Heart left ventricle (tissue), 16 donors: Measurements from ENCODE around the gene TASP1. TPM values are rescaled to one million over a fixed set of nuclear protein-coding genes. Genes with fewer than 3 reads are reported as not detected.

Source experiments
- ATAC-seq, 4 donors: fragments of 200-7000 bp; cut with Tn5 transposase; one replicate each; pipeline ENCODE4 v1.9.1; 2020 to 2022; ENCODE audit warnings: moderate library complexity in 4 of 4, mild to moderate bottlenecking in 3 of 4, moderate number of reproducible peaks in 1 of 4
- DNase-seq, 5 donors: peaks; one replicate each; pipeline ENCODE4 v3.0.0-alpha.2; 2020
- H3K27ac ChIP-seq, 12 donors: fragments of 200-600 bp; sonication (generic) in 4 of 12; one replicate each; pipeline versions ENCODE4 v1.5.0 to v1.8.0; 2016 to 2022; ENCODE audit warnings: mild to moderate bottlenecking in 2 of 12
- H3K27me3 ChIP-seq, 9 donors: fragments of 200-600 bp; sonication (generic) in 2 of 9; one replicate each; pipeline versions ENCODE4 v1.5.1 to v1.8.0; 2016 to 2022; ENCODE audit warnings: mild to moderate bottlenecking in 3 of 9
- H3K36me3 ChIP-seq, 9 donors: fragments of 200-600 bp; sonication (generic) in 2 of 9; one replicate each; pipeline versions ENCODE4 v1.5.0 to v1.8.0; 2018 to 2022; ENCODE audit warnings: mild to moderate bottlenecking in 2 of 9
- H3K4me1 ChIP-seq, 12 donors: fragments of 200-600 bp; sonication (generic) in 4 of 12; one replicate each; pipeline versions ENCODE4 v1.5.0 to v1.8.0; 2016 to 2022; ENCODE audit warnings: mild to moderate bottlenecking in 3 of 12
- H3K4me3 ChIP-seq, 12 donors: fragments of 200-600 bp; sonication (generic) in 4 of 12; one replicate each; pipeline versions ENCODE4 v1.5.0 to v1.8.0; 2017 to 2022; ENCODE audit warnings: mild to moderate bottlenecking in 9 of 12, moderate library complexity in 4 of 12
- H3K9me3 ChIP-seq, 12 donors: fragments of 200-600 bp; sonication (generic) in 4 of 12; one replicate each; pipeline versions ENCODE4 v1.5.0 to v1.8.0; 2016 to 2022; ENCODE audit warnings: mild to moderate bottlenecking in 1 of 12
- CTCF ChIP-seq, 12 donors: fragments of 200-600 bp; sonication (generic) in 4 of 12; IDR thresholded peaks; one replicate each; pipeline versions ENCODE4 v1.5.0 to v1.8.0; 2018 to 2022; ENCODE audit warnings: antibody characterized with exemption in 12 of 12, mild to moderate bottlenecking in 5 of 12
- POLR2A ChIP-seq, 2 donors: fragments of 450-650 bp; IDR thresholded peaks; one replicate each; pipeline ENCODE4 v1.6.1; 2017; ENCODE audit warnings: antibody characterized with exemption in 2 of 2, mild to moderate bottlenecking in 2 of 2, moderate library complexity in 2 of 2
- WGBS, 4 donors: extraction: QIAGEN DNeasy Blood & Tissue Kit in 2 of 4; methylation state at CpG; one replicate each; pipeline versions ENCODE4 v1.1.5 to v1.1.7; 2013 to 2018; 5-methylcytosine and 5-hydroxymethylcytosine counted together
- intact Hi-C, 10 donors: fragments of 100-400 bp; cut with DNase I; formaldehyde crosslinking; loops; one replicate each; pipeline versions ENCODE4 v1.11.1 to v1.14.2; 2022
- polyA plus RNA-seq, 2 donors: library from polyadenylated mRNA; stranded (reverse); fragments of 200-250 nt; gene quantifications; one replicate each; pipeline ENCODE4 v1.2.3, GENCODE V29; 2013
- total RNA-seq, 9 donors: library from RNA; depleted of rRNA in 2 of 9; stranded (reverse); fragments of >200 nt in 2 of 9; fragmentation: NEBNext Ultra II Directional in 3 of 9; extraction: Animal tissue kit (Norgen Biotek cat#: 25700) in 3 of 9; gene quantifications; one replicate each; pipeline versions ENCODE4 v1.1.0 to v1.2.4, GENCODE V29; 2016 to 2023
- donor health status: ischemic (EF 13 %, LVEDD 7.1; RV severe dilation, severe dysfunction).
- donor health status: healthy with polysubstance abuse.
- donor health status: DM: no; HTN: yes; CAD: no.
- donor health status: DM: no; HTN: no; CAD: no.
- donor health status: ischemic (EF 25% LVEDD 6.9; RV normal size, moderate dysfunction).
- donor health status: ischemic (EF 25% LVEDD 5.7; RV mildly dilated, moderate dysfunction).
- donor health status: healthy.
- donor health status: DM: yes; HTN: yes; CAD: no.
- donor health status: ischemic (EF 35%, LVEDD 5.7; RV mildly dilated, moderate dysfunction).
- donor health status: nonischemic (EF 11% LVEDD 7.7; RV severe dilation, severe dysfunction).
- donor health status: DM: yes; HTN: yes; CAD: no.
- donor health status: PGD.
- donor health status: ischemic (EF 29% LVEDD 5.4; RV normal size, mild dysfunction).
- donor health status: nonischemic (EF 23%, LVEDD 6.1; RV moderate dilation, normal function).

TASP1 gene
- total and polyA plus RNA-seq, 11 donors, result 1.6 to 8.6 (median 5.3) TPM

DNA sequence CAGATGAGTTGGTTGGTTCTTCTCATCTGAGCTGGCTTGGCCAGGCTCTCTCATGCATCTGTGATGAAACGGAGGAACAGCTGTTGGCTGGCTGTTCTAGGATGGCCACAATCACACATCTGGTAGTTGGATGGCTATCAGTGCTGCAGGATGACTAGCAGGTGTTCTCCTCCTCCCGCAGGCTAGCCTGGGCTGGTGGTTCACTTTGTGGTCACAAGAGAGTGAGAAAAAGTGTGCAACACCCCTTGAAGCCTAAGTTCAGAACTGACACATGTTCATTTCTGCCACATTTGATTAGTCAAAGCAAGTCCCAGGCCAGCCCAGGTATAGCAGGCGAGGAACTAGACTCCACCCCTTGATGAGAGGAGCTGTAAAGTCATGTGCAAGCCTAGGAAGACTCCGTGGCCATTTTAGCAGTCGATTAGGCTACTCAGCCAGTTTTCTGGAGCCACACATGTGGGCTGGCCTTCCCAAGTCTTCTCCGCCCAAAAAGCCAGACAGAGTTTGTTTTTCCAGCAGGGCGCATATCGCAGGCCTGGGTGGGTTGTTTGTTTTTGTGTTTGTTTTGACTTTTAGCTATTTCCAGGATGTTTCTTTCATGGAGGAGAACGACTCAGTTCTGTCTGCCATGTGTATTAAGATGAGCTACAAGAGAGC is 296.9 kb downstream of the TASP1 start:
- 81 to 86% (median 85%) methylated on average over 9 of the region's 9 CpGs for WGBS, 4 donors
- TF ChIP-seq POLR2A (IDR thresholded peaks at IDR 0.05) (no peak), CTCF (IDR thresholded peaks at IDR 0.05) (no peak)
- H3K4me3 ChIP-seq, result no peak overlapping the region
- DNase-seq, result no peak
- ATAC-seq, result no peak
- no peaks in the 10 kb centered on the region for H3K36me3 ChIP-seq
- intact Hi-C loops, result no loop called here
- no peaks in the 10 kb centered on the region for H3K27me3 ChIP-seq
- H3K27ac ChIP-seq, result no peak overlapping the region
- H3K4me1 ChIP-seq, result no peaks in the 10 kb centered on the region
- H3K9me3 ChIP-seq, result no peaks in the 10 kb centered on the region

DNA sequence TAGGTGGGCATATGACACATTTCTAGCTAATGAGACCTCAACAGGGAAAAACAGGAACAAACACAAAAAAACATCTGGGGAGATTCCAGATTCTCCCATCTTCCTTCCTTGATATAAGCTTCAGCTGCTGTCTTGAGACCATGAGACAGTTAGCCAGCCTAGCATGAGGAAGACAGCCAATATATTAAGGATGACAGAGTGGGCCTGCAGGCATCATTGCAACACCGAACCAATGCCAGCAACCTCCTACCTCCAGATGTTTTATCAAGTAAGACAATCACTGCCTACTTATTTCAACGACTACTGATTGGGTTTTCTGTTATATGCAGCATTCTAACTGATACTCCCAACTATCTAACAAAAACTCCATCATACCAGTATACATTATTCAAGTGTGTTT is 298.6 kb downstream of the TASP1 start:
- 46 to 64% (median 61%) methylated on average over 2 of the region's 2 CpGs for WGBS, 4 donors
- DNase-seq, result no peak

More for the DNA sequence above, 298.6 kb downstream of the TASP1 start:
- ATAC-seq, result no peak
- H3K4me3 ChIP-seq, result no peak overlapping the region
- no peak for TF ChIP-seq CTCF (IDR thresholded peaks at IDR 0.05)
- TF ChIP-seq POLR2A (IDR thresholded peaks at IDR 0.05), result no peak
- intact Hi-C loops, result no loop called here
- H3K27me3 ChIP-seq, result no peaks in the 10 kb centered on the region
- H3K4me1 ChIP-seq, result no peaks in the 10 kb centered on the region
- H3K9me3 ChIP-seq, result no peaks in the 10 kb centered on the region
- no peaks in the 10 kb centered on the region for H3K36me3 ChIP-seq
- H3K27ac ChIP-seq, result no peak overlapping the region

Other genes with a start within 250 kb of the TASP1 start
- gene ESF1, start 146.0 kb upstream of the TASP1 start, total RNA-seq, result 10 to 100 TPM in 7 of 9 donors, 1 to 10 TPM in 2; 8.9 to 17.8 (median 14.0) TPM
- gene ESF1, start 146.0 kb upstream of the TASP1 start, polyA plus RNA-seq, result 10 to 100 TPM; 12.1 to 19.0 TPM
- gene NDUFAF5, start 146.1 kb upstream of the TASP1 start, total RNA-seq, result 10 to 100 TPM; 34.7 to 72.3 (median 55.5) TPM
- 10 to 100 TPM; 38.9 to 72.0 TPM for gene NDUFAF5, start 146.1 kb upstream of the TASP1 start, polyA plus RNA-seq